ENCODE results near the gene PTPRG.
A peak's percentile ranks its signal among the peaks of the same experiment; 100 is the strongest.

The PTPRG gene

GRCh38 chr3:62316525-62316924, 755.2 kb downstream of the PTPRG start:
- Histone ChIP-seq H3K27ac (no peak overlapping the region), H3K4me3 (ENCODE audit: low read depth, low read length) (no peak overlapping the region), H3K36me3 (replicated peaks) (no peaks in the 10 kb centered on the region), H3K27me3 (replicated peaks) (no peaks in the 10 kb centered on the region)
- TF ChIP-seq, protein P1, sequence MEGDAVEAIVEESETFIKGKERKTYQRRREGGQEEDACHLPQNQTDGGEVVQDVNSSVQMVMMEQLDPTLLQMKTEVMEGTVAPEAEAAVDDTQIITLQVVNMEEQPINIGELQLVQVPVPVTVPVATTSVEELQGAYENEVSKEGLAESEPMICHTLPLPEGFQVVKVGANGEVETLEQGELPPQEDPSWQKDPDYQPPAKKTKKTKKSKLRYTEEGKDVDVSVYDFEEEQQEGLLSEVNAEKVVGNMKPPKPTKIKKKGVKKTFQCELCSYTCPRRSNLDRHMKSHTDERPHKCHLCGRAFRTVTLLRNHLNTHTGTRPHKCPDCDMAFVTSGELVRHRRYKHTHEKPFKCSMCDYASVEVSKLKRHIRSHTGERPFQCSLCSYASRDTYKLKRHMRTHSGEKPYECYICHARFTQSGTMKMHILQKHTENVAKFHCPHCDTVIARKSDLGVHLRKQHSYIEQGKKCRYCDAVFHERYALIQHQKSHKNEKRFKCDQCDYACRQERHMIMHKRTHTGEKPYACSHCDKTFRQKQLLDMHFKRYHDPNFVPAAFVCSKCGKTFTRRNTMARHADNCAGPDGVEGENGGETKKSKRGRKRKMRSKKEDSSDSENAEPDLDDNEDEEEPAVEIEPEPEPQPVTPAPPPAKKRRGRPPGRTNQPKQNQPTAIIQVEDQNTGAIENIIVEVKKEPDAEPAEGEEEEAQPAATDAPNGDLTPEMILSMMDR (IDR thresholded peaks at IDR 0.05; ENCODE audit: low read depth, low read length, missing control alignments) = no peak
- DNase-seq = no peak
- in situ Hi-C loops (cut with HindIII; ENCODE audit: low pct_ligation_motif_present, low sequenced_read_pairs) = no loop called here

DNA sequence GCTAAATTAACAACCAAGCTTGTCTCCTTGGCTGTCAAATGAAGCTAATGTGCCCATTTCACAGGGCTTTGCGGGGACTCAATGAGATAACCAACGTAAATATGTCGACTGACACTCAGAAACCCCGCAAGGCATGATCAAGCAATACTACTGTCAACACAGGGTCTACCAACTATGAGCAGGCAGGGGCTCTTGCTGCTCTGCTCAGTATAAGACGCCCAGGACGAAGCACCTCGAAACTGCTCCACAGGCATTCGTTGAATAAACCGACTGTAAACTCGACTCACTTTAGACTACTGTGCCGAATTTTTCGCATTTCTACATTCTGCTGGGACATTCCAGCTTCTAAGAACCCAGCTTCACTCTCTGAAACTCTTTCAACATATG, 757.0 kb downstream of the PTPRG start:
- DNase-seq = peak; percentile 0
- in situ Hi-C loops (cut with HindIII; ENCODE audit: low pct_ligation_motif_present, low sequenced_read_pairs) = no loop called here
- Histone ChIP-seq H3K27me3 (replicated peaks) (no peaks in the 10 kb centered on the region), H3K36me3 (replicated peaks) (no peaks in the 10 kb centered on the region), H3K4me3 (ENCODE audit: low read depth, low read length) (peak overlapping the region; percentile 83), H3K27ac (no peak overlapping the region)
- TF ChIP-seq, protein P1 (IDR thresholded peaks at IDR 0.05; ENCODE audit: low read depth, low read length, missing control alignments) = no peak

DNA sequence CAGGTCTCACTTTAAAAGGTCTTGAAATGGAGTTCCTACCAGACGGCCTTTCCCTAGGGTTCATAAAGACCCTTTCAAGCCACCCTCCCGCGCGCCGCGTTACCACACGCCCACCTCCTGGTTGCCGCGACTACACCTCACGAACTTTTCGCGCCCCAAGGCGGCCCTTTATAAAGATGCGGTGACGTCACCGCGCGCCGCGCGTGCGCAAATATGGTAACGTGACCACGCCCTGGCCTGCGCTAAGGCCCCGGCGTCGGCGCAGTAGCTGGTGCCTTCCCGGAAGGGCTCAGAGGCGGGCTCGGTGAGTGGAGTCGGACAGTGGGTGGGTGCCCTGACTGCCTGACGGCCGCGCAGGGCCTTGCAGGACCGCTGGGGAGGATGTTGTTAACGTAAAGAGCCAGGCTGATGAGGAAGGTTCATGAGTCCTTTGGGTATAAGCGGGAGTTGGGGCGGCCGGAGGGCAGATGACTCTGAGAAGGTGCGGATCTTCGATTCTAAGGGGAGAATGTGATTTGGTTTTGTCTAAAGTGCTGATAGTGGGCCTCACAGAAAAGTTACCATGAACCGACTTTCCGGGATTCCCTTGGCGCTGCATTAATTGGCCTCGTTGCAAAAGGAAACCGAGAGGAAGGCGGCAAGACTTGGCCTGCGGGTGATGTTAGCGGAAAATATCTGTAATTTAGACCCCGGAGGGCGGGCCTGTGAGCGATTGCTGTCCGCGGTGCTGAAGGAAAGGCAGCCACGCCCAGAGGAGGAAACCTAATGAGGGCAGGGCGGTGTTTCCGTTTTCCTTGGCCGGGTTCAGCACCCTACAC, 757.6 kb downstream of the PTPRG start:
- Histone ChIP-seq H3K27ac (no peak overlapping the region), H3K4me3 (ENCODE audit: low read depth, low read length) (peak overlapping the region; percentile 83), H3K27me3 (replicated peaks) (no peaks in the 10 kb centered on the region), H3K36me3 (replicated peaks) (no peaks in the 10 kb centered on the region)
- TF ChIP-seq, protein P1 (IDR thresholded peaks at IDR 0.05; ENCODE audit: low read depth, low read length, missing control alignments) = no peak
- peak; percentile 86 for DNase-seq
- in situ Hi-C loops (cut with HindIII; ENCODE audit: low pct_ligation_motif_present, low sequenced_read_pairs) = no loop called here

- Histone ChIP-seq H3K27me3 (replicated peaks) (no peaks in the 10 kb centered on the region), H3K36me3 (replicated peaks) (no peaks in the 10 kb centered on the region), H3K27ac (no peak overlapping the region), H3K4me3 (ENCODE audit: low read depth, low read length) (peak overlapping the region; percentile 83)
- TF ChIP-seq, protein P1 (IDR thresholded peaks at IDR 0.05; ENCODE audit: low read depth, low read length, missing control alignments) = no peak
- no peak for DNase-seq
- in situ Hi-C loops (cut with HindIII; ENCODE audit: low pct_ligation_motif_present, low sequenced_read_pairs) = no loop called here
These were observed 758.3 kb downstream of the PTPRG start for GRCh38 chr3:62319570-62320243.

DNA sequence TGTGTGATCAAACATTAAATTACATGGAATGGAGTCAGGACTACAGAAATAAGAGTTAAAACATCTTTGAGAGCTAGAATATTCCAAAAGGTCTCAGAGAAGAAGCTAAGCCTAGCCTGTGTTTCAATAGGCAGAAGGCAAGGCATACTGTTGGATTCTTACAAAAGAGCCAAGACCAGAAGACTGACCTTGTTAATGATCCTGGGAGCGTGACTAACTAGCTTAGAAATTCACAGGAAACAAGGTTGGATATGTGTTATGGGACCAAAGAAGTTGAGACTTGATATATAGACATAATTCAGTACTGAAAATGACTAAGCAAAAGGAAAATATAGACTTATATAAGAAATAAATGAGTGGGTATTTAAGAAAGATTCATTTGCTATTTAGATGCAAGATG, 761.9 kb downstream of the PTPRG start:
- H3K36me3 ChIP-seq (replicated peaks) = no peaks in the 10 kb centered on the region
- TF ChIP-seq, protein P1 (IDR thresholded peaks at IDR 0.05; ENCODE audit: low read depth, low read length, missing control alignments) = no peak
- H3K4me3 ChIP-seq (ENCODE audit: low read depth, low read length) = no peak overlapping the region
- no peak for DNase-seq
- in situ Hi-C loops (cut with HindIII; ENCODE audit: low pct_ligation_motif_present, low sequenced_read_pairs) = no loop called here
- no peak overlapping the region for H3K27ac ChIP-seq
- no peaks in the 10 kb centered on the region for H3K27me3 ChIP-seq (replicated peaks)

All from brain microvascular endothelial cell (primary cell).